A549 (cell line): ENCODE results near the gene PSD2. TPM values are rescaled to one million over a fixed set of nuclear protein-coding genes. Genes with fewer than 3 reads are reported as not detected.

Experiments
- ATAC-seq, 2 experiments: fragments of 200-7000 bp in 1 of 2; fragments of >200 bp in 1 of 2; cut with Nextera tagmentation in 1 of 2; cut with Tn5 transposase in 1 of 2; 3 replicates each; pipeline versions ENCODE4 v1.8.0 to v1.9.1; 2018 to 2020; ENCODE audit warnings: mild to moderate bottlenecking in 1 of 2, moderate library complexity in 1 of 2
- CTCF ChIA-PET: fragments of 300-600 bp; sonication (Branson Sonifier 250); formaldehyde crosslinking; extraction: SDS; loops from one replicate; lab custom pipeline; 2021; ENCODE audit warnings: antibody characterized with exemption, inconsistent platforms; lab: Yijun Ruan, JAX
- POLR2A ChIA-PET: fragments of 350-600 bp; formaldehyde crosslinking; extraction: SDS; loops from one replicate; lab custom pipeline; 2021; ENCODE audit warnings: antibody characterized with exemption, inconsistent platforms; lab: Yijun Ruan, JAX
- DNase-seq, 2 experiments: peaks; one replicate each; pipeline versions ENCODE4 v3.0.0 to v3.0.0-alpha.2; 2011 to 2016; ENCODE audit warnings: low read depth in 1 of 2, low spot score in 1 of 2
- FAIRE-seq: peaks from 2 replicates; lab custom pipeline; 2011; peaks lifted over from hg19 to GRCh38; lab: Jason Lieb, UNC
- H3K27ac ChIP-seq, 2 experiments: fragments of >200 bp; sonication (Bioruptor Twin); formaldehyde crosslinking; 3 replicates each; pipeline ENCODE4 v1.5.1; 2016 to 2017
- H3K4me1 ChIP-seq: fragments of >200 bp; sonication (Bioruptor Twin); formaldehyde crosslinking; 3 replicates; pipeline ENCODE4 v1.6.1; 2016
- H3K4me2 ChIP-seq: fragments of >200 bp; sonication (Bioruptor Twin); formaldehyde crosslinking; 3 replicates; pipeline ENCODE4 v1.6.1; 2016
- H3K4me3 ChIP-seq: fragments of >200 bp; sonication (Bioruptor Twin); formaldehyde crosslinking; 3 replicates; pipeline ENCODE4 v1.5.1; 2016
- H3K9me3 ChIP-seq: fragments of >200 bp; sonication (Bioruptor Twin); formaldehyde crosslinking; 3 replicates; pipeline ENCODE4 v1.6.1; 2016
- BHLHE40 ChIP-seq: IDR thresholded peaks from 2 replicates; pipeline ENCODE4 v1.6.1; 2012; ENCODE audit warnings: low read depth, low read length, inconsistent platforms
- CBX2 ChIP-seq: fragments of 200-600 bp; sonication (generic); IDR thresholded peaks from 2 replicates; pipeline ENCODE4 v1.6.1; 2016; ENCODE audit warnings: low read depth, mild to moderate bottlenecking, borderline replicate concordance
- CBX8 ChIP-seq: fragments of 200-600 bp; sonication (generic); IDR thresholded peaks from 2 replicates; pipeline ENCODE4 v1.6.1; 2016
- ESRRA ChIP-seq: fragments of 150-350 bp; IDR thresholded peaks from 2 replicates; pipeline ENCODE4 v1.6.1; 2014; ENCODE audit warnings: mild to moderate bottlenecking, low read length, borderline replicate concordance
- FOXS1 ChIP-seq: fragments of 250-450 bp; sonication (Bioruptor Pico); IDR thresholded peaks from 2 replicates; pipeline ENCODE4 v1.5.0; 2020; ENCODE audit warnings: mild to moderate bottlenecking, moderate library complexity
- HDAC2 ChIP-seq: fragments of 200-600 bp; sonication (generic); IDR thresholded peaks from 2 replicates; pipeline ENCODE4 v1.6.1; 2016
- HOXA7 ChIP-seq: fragments of 250-450 bp; sonication (Bioruptor Pico); IDR thresholded peaks from 2 replicates; pipeline ENCODE4 v1.5.0; 2020; ENCODE audit warnings: mild to moderate bottlenecking, moderate library complexity
- JUN ChIP-seq, 2 experiments: fragments of >200 bp; sonication (Bioruptor Twin); formaldehyde crosslinking; IDR thresholded peaks; 2 replicates in 1 of 2; 3 replicates in 1 of 2; pipeline ENCODE4 v1.6.1; 2016 to 2017
- MAZ ChIP-seq: fragments of 150-350 bp; IDR thresholded peaks from 2 replicates; pipeline ENCODE4 v1.6.1; 2014; ENCODE audit warnings: antibody characterized with exemption, low read depth, low read length, borderline replicate concordance
- PHF8 ChIP-seq: fragments of 200-600 bp; sonication (generic); IDR thresholded peaks from 2 replicates; pipeline ENCODE4 v1.6.1; 2016; ENCODE audit warnings: low read depth, mild to moderate bottlenecking, antibody characterized with exemption, moderate library complexity, borderline replicate concordance
- POLR2AphosphoS2 ChIP-seq: conservative IDR thresholded peaks from 2 replicates; pipeline ENCODE4 v1.6.1; 2012; ENCODE audit warnings: low read length, improper control_type of control experiment, inconsistent platforms
- RAD21 ChIP-seq, 2 experiments: fragments of >200 bp in 1 of 2; sonication (Bioruptor Twin) in 1 of 2; formaldehyde crosslinking in 1 of 2; IDR thresholded peaks in 1 of 2; conservative IDR thresholded peaks in 1 of 2; 2 replicates in 1 of 2; 3 replicates in 1 of 2; pipeline ENCODE4 v1.6.1; 2012 to 2018; ENCODE audit warnings: inconsistent platforms in 1 of 2
- RFX5 ChIP-seq: fragments of 450-650 bp; IDR thresholded peaks from 2 replicates; pipeline ENCODE4 v1.7.1; 2014; ENCODE audit warnings: antibody characterized with exemption, mild to moderate bottlenecking, moderate library complexity
- RNF2 ChIP-seq: fragments of 200-600 bp; sonication (generic); IDR thresholded peaks from 2 replicates; pipeline ENCODE4 v1.6.1; 2016; ENCODE audit warnings: low read depth, mild to moderate bottlenecking, antibody characterized with exemption, moderate library complexity, borderline replicate concordance
- SMC3 ChIP-seq: fragments of >200 bp; sonication (Bioruptor Twin); formaldehyde crosslinking; IDR thresholded peaks from 3 replicates; pipeline ENCODE4 v1.6.1; 2018; ENCODE audit warnings: inconsistent platforms
- ZSCAN20 ChIP-seq: fragments of 250-450 bp; sonication (Bioruptor Pico); IDR thresholded peaks from 2 replicates; pipeline ENCODE4 v1.8.0; 2022; ENCODE audit warnings: mild to moderate bottlenecking, moderate library complexity
- WGBS: methylation state at CpG from one replicate; pipeline ENCODE4 v1.1.6; 2017; ENCODE audit errors: missing lambda C conversion rate; 5-methylcytosine and 5-hydroxymethylcytosine counted together
- polyA plus RNA-seq, 4 experiments: library from polyadenylated mRNA; depleted of rRNA in 3 of 4; stranded (reverse); fragments of >200 nt; fragmentation: RNase III in 1 of 4; extraction: RNeasy Plus Mini Kit Qiagen cat#74134 plus additional on column Dnase treatment in 1 of 4; gene quantifications; 2 replicates in 3 of 4; 3 replicates in 1 of 4; pipeline ENCODE4 v1.2.3, GENCODE V29; 2011 to 2017
- TF ChIP-seq, protein P1 (sequence below): fragments of >200 bp; sonication (Bioruptor Twin); formaldehyde crosslinking; IDR thresholded peaks from 3 replicates; pipeline ENCODE4 v1.5.1; 2016
- TF ChIP-seq, protein P2 (sequence below): fragments of 250-450 bp; sonication (Bioruptor Pico); IDR thresholded peaks from 2 replicates; pipeline ENCODE4 v1.5.0; 2021; ENCODE audit warnings: mild to moderate bottlenecking, moderate library complexity, borderline replicate concordance

PSD2 gene
- polyA plus RNA-seq, 2 of the 4 experiments (the other 2 are of a cell fraction) = 0.05 TPM; not detected in 1

DNA sequence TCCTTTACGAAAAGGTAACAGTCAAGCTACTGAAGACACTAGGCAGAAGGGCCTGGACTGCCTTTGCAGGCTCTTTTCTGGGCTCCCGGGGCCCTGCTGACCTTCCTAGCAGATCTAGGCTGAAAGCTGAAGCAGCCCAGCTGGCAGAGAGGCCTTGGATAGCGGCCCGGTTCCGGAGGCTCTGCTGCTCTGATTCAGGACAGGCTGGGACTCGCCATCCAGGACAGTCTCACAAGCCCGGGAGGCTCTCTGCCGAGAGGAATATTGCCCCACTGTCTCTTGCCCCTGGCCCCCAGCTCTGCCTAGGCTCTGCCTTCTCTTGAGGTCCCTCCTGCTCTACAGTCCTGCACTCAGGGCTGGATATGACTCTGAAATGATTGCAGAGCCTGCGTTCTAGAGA lies 67.8 kb downstream of the PSD2 start:
- H3K4me2 ChIP-seq = no peak overlapping the region
- H3K9me3 ChIP-seq = no peaks in the 10 kb centered on the region
- ATAC-seq = peak in 1 of 2 experiments; percentile 13; a peak in 2 of 6 replicates
- H3K27ac ChIP-seq = no peak overlapping the region
- TF ChIP-seq BHLHE40 (no peak), HDAC2 (no peak)
- CTCF ChIA-PET = interaction anchor here (0.6 to 9.5 kb wide), 20 partner anchors 8 to 1649 kb away, joined by 3 to 161 read pairs (median 6); partner anchors contain the start of gene PSD2
- FAIRE-seq = no peak
- 0 out of 3 replicates have a peak, but pooled peaks cover 3% of the 10 kb centered on the region for H3K4me1 ChIP-seq
- WGBS = 65% methylated on average over 9 of the region's 9 CpGs
- H3K4me3 ChIP-seq = no peak overlapping the region
- DNase-seq = no peak
- POLR2A ChIA-PET = no interaction called here

DNA sequence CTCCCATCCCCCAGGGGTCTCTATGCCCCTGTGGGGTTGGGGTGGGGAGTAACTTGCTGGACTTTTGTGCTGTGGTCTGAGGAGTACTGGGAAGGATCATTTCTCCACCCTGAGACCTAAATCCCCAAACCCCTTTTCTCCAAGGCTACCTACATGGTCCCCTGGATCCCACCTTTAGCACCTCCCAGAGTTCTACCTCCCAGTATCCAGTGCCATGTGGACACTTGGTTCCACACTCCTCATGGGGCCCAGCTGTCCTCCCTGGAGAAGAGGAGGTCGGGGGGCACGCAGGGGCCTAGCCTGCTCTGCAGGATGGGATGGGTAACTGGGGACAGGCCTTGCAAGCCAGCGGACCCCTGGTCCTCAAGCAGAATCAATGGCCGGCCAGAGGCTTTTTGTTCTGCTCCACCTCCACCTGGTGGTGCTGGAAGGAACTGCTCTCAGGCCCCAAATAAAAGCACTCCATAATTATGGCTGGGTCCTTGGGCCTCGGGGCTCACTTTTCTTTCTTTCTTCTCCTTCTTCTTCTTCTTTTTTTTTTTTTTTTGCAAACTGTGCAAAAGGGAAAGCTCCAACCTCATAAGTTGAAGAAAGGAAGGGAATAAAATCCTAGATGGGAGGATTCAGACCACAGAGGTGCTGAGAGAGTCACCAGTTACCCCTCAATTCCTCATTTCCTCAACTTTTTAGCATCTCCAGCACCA lies 68.4 kb downstream of the PSD2 start:
- CTCF ChIA-PET = interaction anchor here (0.6 to 9.5 kb wide), 28 partner anchors 8 to 1649 kb away, joined by 3 to 161 read pairs (median 6); no protein-coding TSS in a partner anchor
- no peak overlapping the region for H3K4me3 ChIP-seq
- TF ChIP-seq SMC3 = peak; percentile 72
- TF ChIP-seq, protein P1, sequence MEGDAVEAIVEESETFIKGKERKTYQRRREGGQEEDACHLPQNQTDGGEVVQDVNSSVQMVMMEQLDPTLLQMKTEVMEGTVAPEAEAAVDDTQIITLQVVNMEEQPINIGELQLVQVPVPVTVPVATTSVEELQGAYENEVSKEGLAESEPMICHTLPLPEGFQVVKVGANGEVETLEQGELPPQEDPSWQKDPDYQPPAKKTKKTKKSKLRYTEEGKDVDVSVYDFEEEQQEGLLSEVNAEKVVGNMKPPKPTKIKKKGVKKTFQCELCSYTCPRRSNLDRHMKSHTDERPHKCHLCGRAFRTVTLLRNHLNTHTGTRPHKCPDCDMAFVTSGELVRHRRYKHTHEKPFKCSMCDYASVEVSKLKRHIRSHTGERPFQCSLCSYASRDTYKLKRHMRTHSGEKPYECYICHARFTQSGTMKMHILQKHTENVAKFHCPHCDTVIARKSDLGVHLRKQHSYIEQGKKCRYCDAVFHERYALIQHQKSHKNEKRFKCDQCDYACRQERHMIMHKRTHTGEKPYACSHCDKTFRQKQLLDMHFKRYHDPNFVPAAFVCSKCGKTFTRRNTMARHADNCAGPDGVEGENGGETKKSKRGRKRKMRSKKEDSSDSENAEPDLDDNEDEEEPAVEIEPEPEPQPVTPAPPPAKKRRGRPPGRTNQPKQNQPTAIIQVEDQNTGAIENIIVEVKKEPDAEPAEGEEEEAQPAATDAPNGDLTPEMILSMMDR = peak; percentile 68
- TF ChIP-seq ZSCAN20 (CRISPR knock-in tag) = no peak
- TF ChIP-seq PHF8 = no peak
- no peak for TF ChIP-seq POLR2AphosphoS2
- no peak for TF ChIP-seq CBX8
- TF ChIP-seq FOXS1 (CRISPR knock-in tag) = no peak
- TF ChIP-seq ESRRA = no peak
- TF ChIP-seq RAD21 (conservative IDR thresholded peaks at IDR 0.05 in 1 of 2, IDR thresholded peaks at IDR 0.05 in 1 of 2) = peak; percentile 66 to 72
- TF ChIP-seq MAZ = no peak
- TF ChIP-seq RNF2 = no peak
- TF ChIP-seq JUN (IDR thresholded peaks at IDR 0.05) = no peak
- TF ChIP-seq CBX2 = no peak
- no peak for TF ChIP-seq HDAC2
- no peak for TF ChIP-seq RFX5
- TF ChIP-seq HOXA7 (CRISPR knock-in tag) = no peak
- TF ChIP-seq, protein P2, sequence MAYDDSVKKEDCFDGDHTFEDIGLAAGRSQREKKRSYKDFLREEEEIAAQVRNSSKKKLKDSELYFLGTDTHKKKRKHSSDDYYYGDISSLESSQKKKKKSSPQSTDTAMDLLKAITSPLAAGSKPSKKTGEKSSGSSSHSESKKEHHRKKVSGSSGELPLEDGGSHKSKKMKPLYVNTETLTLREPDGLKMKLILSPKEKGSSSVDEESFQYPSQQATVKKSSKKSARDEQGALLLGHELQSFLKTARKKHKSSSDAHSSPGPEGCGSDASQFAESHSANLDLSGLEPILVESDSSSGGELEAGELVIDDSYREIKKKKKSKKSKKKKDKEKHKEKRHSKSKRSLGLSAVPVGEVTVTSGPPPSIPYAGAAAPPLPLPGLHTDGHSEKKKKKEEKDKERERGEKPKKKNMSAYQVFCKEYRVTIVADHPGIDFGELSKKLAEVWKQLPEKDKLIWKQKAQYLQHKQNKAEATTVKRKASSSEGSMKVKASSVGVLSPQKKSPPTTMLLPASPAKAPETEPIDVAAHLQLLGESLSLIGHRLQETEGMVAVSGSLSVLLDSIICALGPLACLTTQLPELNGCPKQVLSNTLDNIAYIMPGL (CRISPR knock-in tag) = no peak
- H3K4me1 ChIP-seq = 0 out of 3 replicates have a peak, but pooled peaks cover 3% of the 10 kb centered on the region
- DNase-seq (peak; percentile 49 to 80), FAIRE-seq (no peak), ATAC-seq (peak; percentile 67 to 90)
- POLR2A ChIA-PET = no interaction called here
- 18% methylated on average over 5 of the region's 5 CpGs for WGBS
- H3K4me2 ChIP-seq = no peak overlapping the region
- no peak overlapping the region for H3K27ac ChIP-seq
- no peaks in the 10 kb centered on the region for H3K9me3 ChIP-seq
